ENCODE measurements around the gene HINT3. TPM values are rescaled to one million over a fixed set of nuclear protein-coding genes. Genes with fewer than 3 reads are reported as not detected.

Gene HINT3
- total RNA-seq, 1 experiment from 2014 or later, result 11.7 TPM

DNA sequence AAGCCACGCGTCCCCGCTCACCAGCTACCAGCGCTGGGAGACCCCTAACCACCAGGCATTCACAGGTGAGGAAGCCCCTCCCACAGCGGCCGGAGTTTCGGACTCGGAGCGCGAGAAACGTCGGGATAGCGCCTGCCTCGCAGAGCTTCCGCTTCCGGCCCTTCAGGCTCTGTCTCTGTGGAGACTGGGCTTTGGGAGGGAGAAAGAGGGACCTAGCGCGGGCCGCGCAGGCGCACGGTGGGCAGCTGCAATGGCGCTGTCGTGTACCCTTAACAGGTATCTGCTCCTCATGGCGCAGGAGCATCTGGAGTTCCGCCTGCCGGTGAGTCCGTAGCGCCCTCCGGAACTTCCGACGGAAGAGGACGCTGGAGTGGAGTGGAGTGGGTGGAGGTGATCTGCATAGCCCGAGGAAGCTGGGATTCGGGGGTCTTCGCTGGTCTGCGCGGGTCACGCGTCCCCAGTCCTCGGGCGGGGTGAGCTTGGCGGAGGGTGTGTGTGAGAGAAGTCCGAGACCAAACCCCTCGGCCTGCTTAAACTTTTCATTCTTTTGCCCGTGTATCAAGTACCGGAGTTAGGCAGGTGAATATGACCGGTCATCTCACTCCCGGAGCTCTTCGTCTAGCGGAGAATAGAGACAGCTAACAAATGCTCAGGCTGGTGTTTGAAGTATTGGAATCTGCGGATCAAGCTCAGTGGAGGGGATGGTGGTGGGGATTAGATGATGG is 29.9 kb downstream of the HINT3 start, which contains the start of gene TRMT11:
Gene TRMT11 (plus strand): TSS at position 240 of the 725 bp plus-strand sequence. CDS start 11 bp downstream, at position 251.
- Histone ChIP-seq H3K9ac (ENCODE audit: extremely low read depth, insufficient read length, low read length) (peak within 1 kb of the TSS; percentile 92), H2AFZ (ENCODE audit: low read length) (peak within 1 kb of the TSS; percentile 34), H2BK5ac (ENCODE audit: insufficient read length, low read length) (no peak within 1 kb of the TSS), H3T11ph (ENCODE audit: low read length) (no peak within 1 kb of the TSS), H3K18ac (ENCODE audit: insufficient read length, low read depth, low read length) (peak within 1 kb of the TSS; percentile 94), H4K8ac (replicated peaks; ENCODE audit: insufficient read length, low read depth, low read length) (no peak within 1 kb of the TSS), H4K91ac (ENCODE audit: insufficient read length, low read depth, low read length) (no peak within 1 kb of the TSS), H3K56ac (ENCODE audit: insufficient read length, low read depth, low read length) (peak within 1 kb of the TSS; percentile 31), H3K4me1 (ENCODE audit: insufficient read depth, low read length) (peaks cover 6% of the 10 kb centered on the region; the same call in 1 of the 2 replicates), H3K23me2 (ENCODE audit: insufficient read length, low read depth, low read length, poor library complexity, severe bottlenecking) (peaks cover 6% of the 10 kb centered on the region), H2BK20ac (ENCODE audit: low read depth, low read length, poor library complexity, severe bottlenecking) (no peak within 1 kb of the TSS), H3K9me3 (ENCODE audit: control insufficient read depth, low read depth, low read length) (no peaks in the 10 kb centered on the region), H3K4me2 (ENCODE audit: insufficient read depth, insufficient read length, low read length) (peak within 1 kb of the TSS; percentile 91), H3K27me3 (ENCODE audit: insufficient read depth, low read length) (no peaks in the 10 kb centered on the region), H3K27ac (ENCODE audit: insufficient read length, low read depth, low read length) (peak within 1 kb of the TSS; percentile 61), H4K5ac (ENCODE audit: insufficient read length, low read depth, low read length) (peak within 1 kb of the TSS; percentile 53), H4K20me1 (ENCODE audit: control insufficient read depth, insufficient read depth, insufficient read length) (no peaks in the 10 kb centered on the region), H3K4ac (ENCODE audit: low read depth, low read length) (no peak within 1 kb of the TSS), H3K79me1 (ENCODE audit: insufficient read depth, low read depth, low read length, poor library complexity, severe bottlenecking) (no peaks in the 10 kb centered on the region), H3K79me2 (ENCODE audit: insufficient read depth, low read length) (peaks cover 21% of the 10 kb centered on the region; the same call in 1 of the 2 replicates), H2BK120ac (ENCODE audit: low read depth, low read length, poor library complexity, severe bottlenecking) (no peak within 1 kb of the TSS), H2AK5ac (ENCODE audit: insufficient read length, low read length) (no peak within 1 kb of the TSS), H2BK15ac (ENCODE audit: low read depth, low read length) (no peak within 1 kb of the TSS), H3K14ac (ENCODE audit: insufficient read depth, low read length) (peak within 1 kb of the TSS; percentile 96), H2BK12ac (ENCODE audit: insufficient read length, low read depth, low read length) (no peak within 1 kb of the TSS), H3K23ac (ENCODE audit: insufficient read length, low read depth, low read length) (no peak within 1 kb of the TSS)
- H3K4me3 Mint-ChIP-seq, result peak within 1 kb of the TSS in 1 of 2 experiments; percentile 57; a peak in 2 of 5 replicates
- TF ChIP-seq, protein P1, sequence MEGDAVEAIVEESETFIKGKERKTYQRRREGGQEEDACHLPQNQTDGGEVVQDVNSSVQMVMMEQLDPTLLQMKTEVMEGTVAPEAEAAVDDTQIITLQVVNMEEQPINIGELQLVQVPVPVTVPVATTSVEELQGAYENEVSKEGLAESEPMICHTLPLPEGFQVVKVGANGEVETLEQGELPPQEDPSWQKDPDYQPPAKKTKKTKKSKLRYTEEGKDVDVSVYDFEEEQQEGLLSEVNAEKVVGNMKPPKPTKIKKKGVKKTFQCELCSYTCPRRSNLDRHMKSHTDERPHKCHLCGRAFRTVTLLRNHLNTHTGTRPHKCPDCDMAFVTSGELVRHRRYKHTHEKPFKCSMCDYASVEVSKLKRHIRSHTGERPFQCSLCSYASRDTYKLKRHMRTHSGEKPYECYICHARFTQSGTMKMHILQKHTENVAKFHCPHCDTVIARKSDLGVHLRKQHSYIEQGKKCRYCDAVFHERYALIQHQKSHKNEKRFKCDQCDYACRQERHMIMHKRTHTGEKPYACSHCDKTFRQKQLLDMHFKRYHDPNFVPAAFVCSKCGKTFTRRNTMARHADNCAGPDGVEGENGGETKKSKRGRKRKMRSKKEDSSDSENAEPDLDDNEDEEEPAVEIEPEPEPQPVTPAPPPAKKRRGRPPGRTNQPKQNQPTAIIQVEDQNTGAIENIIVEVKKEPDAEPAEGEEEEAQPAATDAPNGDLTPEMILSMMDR (conservative IDR thresholded peaks at IDR 0.05), result no peak; the same call in 2 of the 3 replicates
- H3K27me3 Mint-ChIP-seq (ENCODE audit: low read depth), result no peaks in the 10 kb centered on the region
- DNase-seq, result peak; percentile 96
- H3K9me3 Mint-ChIP-seq, result no peaks in the 10 kb centered on the region
- no CpG with 5 or more reads among the region's 52 CpGs for WGBS (ENCODE audit: extremely low coverage, insufficient read length, low lambda C conversion rate)
- peaks cover 0 to 15% of the 10 kb centered on the region in 2 experiments for H3K4me1 Mint-ChIP-seq
- H3K27ac Mint-ChIP-seq, result peak within 1 kb of the TSS in 1 of 3 experiments; percentile 81; a peak in 3 of 7 replicates
- H3K36me3 Mint-ChIP-seq (ENCODE audit: insufficient read depth in 1 of 3, low read depth in 3 of 3), result no peaks in the 10 kb centered on the region

All from H9 (cell line).